CD4-positive, alpha-beta T cell (primary cell): ENCODE measurements around the gene ANO10. TPM values are rescaled to one million over a fixed set of nuclear protein-coding genes. Genes with fewer than 3 reads are reported as not detected.

Experiments used
- ATAC-seq: fragments of 200-7000 bp; cut with Tn5 transposase; one replicate; pipeline ENCODE4 v1.10.0; 2022; ENCODE audit warnings: mild to moderate bottlenecking; ENCODE audit not compliant: poor library complexity
- CTCF ChIA-PET: fragments of 350-600 bp; sonication (Branson Sonifier 250); formaldehyde crosslinking; loops from one replicate; lab custom pipeline; 2021; ENCODE audit warnings: antibody characterized with exemption, inconsistent platforms; lab: Charles Lee
- POLR2A ChIA-PET: fragments of 350-600 bp; sonication (Branson Sonifier 250); formaldehyde crosslinking; loops from one replicate; lab custom pipeline; 2021; ENCODE audit warnings: antibody characterized with exemption, inconsistent platforms; lab: Charles Lee
- DNase-seq, 14 experiments: peaks; one replicate each; pipeline ENCODE4 v3.0.0-alpha.2; 2013 to 2020; ENCODE audit warnings: mixed read lengths in 2 of 14
- H3K27ac ChIP-seq, 2 donors: one replicate each; pipeline versions ENCODE4 v1.5.1 to v1.7.0; 2013; ENCODE audit warnings: low read length in 2 of 2, low read depth in 1 of 2, mild to moderate bottlenecking in 1 of 2
- H3K27me3 ChIP-seq, 2 experiments: 1 replicate in 1 of 2; 2 replicates in 1 of 2; pipeline versions ENCODE4 v1.6.1 to v1.7.0; 2013; ENCODE audit warnings: low read length in 2 of 2, control low read depth in 1 of 2, mild to moderate bottlenecking in 1 of 2, moderate library complexity in 1 of 2; ENCODE audit not compliant: insufficient read depth in 2 of 2, control insufficient read depth in 1 of 2
- H3K36me3 ChIP-seq: one replicate; pipeline ENCODE4 v1.6.1; 2013; ENCODE audit warnings: low read length, control low read depth; ENCODE audit not compliant: insufficient read depth
- H3K4me1 ChIP-seq: one replicate; pipeline ENCODE4 v1.6.1; 2013; ENCODE audit warnings: low read length, control low read depth; ENCODE audit not compliant: insufficient read depth
- H3K4me3 ChIP-seq: one replicate; pipeline ENCODE4 v1.5.1; 2013; ENCODE audit warnings: mild to moderate bottlenecking, low read length, moderate library complexity
- H3K9me3 ChIP-seq, 2 experiments: 1 replicate in 1 of 2; 2 replicates in 1 of 2; pipeline versions ENCODE4 v1.6.1 to v1.7.0; 2013; ENCODE audit warnings: low read length in 2 of 2, mild to moderate bottlenecking in 2 of 2, control low read depth in 1 of 2, moderate library complexity in 1 of 2; ENCODE audit not compliant: control insufficient read depth in 1 of 2, insufficient read depth in 1 of 2
- H3K27ac Mint-ChIP-seq: one replicate; pipeline ENCODE4 v1.8.0; 2020; ENCODE audit warnings: mixed read lengths
- H3K27me3 Mint-ChIP-seq: one replicate; pipeline ENCODE4 v1.8.0; 2021; ENCODE audit warnings: mixed read lengths
- H3K36me3 Mint-ChIP-seq: one replicate; pipeline ENCODE4 v1.8.0; 2021; ENCODE audit warnings: low read depth, mixed read lengths
- H3K4me1 Mint-ChIP-seq: one replicate; pipeline ENCODE4 v1.8.0; 2021; ENCODE audit warnings: low read depth, mixed read lengths
- H3K4me3 Mint-ChIP-seq: one replicate; pipeline ENCODE4 v1.8.0; 2020; ENCODE audit warnings: mild to moderate bottlenecking, mixed read lengths
- H3K9me3 Mint-ChIP-seq: one replicate; pipeline ENCODE4 v1.8.0; 2020; ENCODE audit warnings: mixed read lengths
- intact Hi-C, 2 experiments: fragments of 100-400 bp; cut with DNase I in 1 of 2; cut with micrococcal nuclease in 1 of 2; formaldehyde crosslinking; loops; one replicate each; pipeline versions ENCODE4 v1.15.1 to v1.9.0; 2023 to 2025; cut with DNase I, micrococcal nuclease
- total RNA-seq, 174 experiments: library from RNA in 2 of 174; stranded (reverse) in 2 of 174; gene quantifications; one replicate each; pipeline ENCODE4 v1.2.3 and lab custom pipeline; 2021 to 2026
- TF ChIP-seq, protein P1 (sequence below): fragments of 200-600 bp; IDR thresholded peaks from one replicate; pipeline ENCODE4 v1.8.0; 2022; ENCODE audit warnings: antibody characterized with exemption, mild to moderate bottlenecking

The ANO10 gene
- total RNA-seq, 2 experiments from 2014 or later: 6.9 to 8.0 TPM

DNA sequence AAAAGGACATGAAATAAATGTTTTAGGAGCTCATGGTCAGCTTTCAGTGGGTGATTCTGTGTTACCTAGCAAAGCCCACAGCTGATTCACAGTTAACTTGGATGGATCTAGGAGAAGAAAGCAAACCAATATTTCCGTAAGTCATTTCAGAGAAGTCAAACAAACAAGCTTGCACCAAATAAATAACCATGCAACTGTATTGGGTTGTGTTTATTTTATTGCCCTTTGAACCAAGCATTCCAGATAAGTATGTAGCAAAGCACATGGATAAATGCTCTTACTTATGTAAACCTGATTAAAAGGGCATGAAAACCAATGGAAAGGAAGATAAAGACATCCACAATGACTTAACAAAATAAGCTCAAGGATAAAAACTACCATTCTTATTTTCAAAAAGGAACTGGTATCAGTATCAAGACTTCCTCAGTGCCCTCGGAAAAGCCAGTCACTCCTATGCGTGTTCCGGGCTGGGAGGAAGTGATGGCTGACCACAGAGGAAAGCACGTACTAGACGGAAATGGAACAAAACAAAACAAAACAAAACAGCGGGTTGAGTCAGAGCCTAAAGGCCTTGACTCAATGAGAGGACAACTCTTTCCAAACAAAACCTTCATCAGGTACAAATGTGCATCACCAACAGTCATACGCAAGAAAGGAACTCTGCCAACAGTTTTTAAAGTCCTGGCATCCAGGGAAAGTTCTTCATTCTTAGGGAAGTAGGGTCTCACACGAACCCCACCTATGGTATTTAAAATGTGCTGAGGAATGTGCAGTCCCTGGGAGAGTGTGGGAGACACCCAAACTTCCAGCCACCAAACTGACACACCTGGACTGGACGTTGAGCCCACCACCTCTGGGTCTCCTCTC lies 232.2 kb downstream of the ANO10 start:
- DNase-seq (peak; percentile 54 to 93 (median 68)), ATAC-seq (peak; percentile 94)
- peak overlapping the region; percentile 88 for H3K27ac Mint-ChIP-seq
- H3K27ac ChIP-seq: peak overlapping the region; percentile 53 to 83
- no peaks in the 10 kb centered on the region for H3K27me3 Mint-ChIP-seq
- ChIA-PET POLR2A (interaction anchor here (0.6 to 3.1 kb wide), 27 partner anchors 9 to 609 kb away, joined by 3 to 38 read pairs (median 4); partner anchors contain the start of gene SNRK), CTCF (interaction anchor here (0.6 to 2.1 kb wide), 12 partner anchors 10 to 227 kb away, joined by 3 to 7 read pairs (median 3); no protein-coding TSS in a partner anchor)
- no peaks in the 10 kb centered on the region for H3K36me3 Mint-ChIP-seq
- H3K4me1 Mint-ChIP-seq: peaks cover 83% of the 10 kb centered on the region
- H3K4me1 ChIP-seq: peaks cover 64% of the 10 kb centered on the region
- intact Hi-C loops: loop anchor here (2.0 to 10.0 kb wide), 5 partner anchors 42 to 375 kb away; no protein-coding TSS in a partner anchor
- no peaks in the 10 kb centered on the region for H3K36me3 ChIP-seq
- TF ChIP-seq, protein P1, sequence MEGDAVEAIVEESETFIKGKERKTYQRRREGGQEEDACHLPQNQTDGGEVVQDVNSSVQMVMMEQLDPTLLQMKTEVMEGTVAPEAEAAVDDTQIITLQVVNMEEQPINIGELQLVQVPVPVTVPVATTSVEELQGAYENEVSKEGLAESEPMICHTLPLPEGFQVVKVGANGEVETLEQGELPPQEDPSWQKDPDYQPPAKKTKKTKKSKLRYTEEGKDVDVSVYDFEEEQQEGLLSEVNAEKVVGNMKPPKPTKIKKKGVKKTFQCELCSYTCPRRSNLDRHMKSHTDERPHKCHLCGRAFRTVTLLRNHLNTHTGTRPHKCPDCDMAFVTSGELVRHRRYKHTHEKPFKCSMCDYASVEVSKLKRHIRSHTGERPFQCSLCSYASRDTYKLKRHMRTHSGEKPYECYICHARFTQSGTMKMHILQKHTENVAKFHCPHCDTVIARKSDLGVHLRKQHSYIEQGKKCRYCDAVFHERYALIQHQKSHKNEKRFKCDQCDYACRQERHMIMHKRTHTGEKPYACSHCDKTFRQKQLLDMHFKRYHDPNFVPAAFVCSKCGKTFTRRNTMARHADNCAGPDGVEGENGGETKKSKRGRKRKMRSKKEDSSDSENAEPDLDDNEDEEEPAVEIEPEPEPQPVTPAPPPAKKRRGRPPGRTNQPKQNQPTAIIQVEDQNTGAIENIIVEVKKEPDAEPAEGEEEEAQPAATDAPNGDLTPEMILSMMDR: no peak
- no peaks in the 10 kb centered on the region for H3K27me3 ChIP-seq
- H3K9me3 Mint-ChIP-seq: peaks cover 6% of the 10 kb centered on the region
- H3K9me3 ChIP-seq: no peaks in the 10 kb centered on the region
- peak overlapping the region; percentile 1 for H3K4me3 ChIP-seq
- H3K4me3 Mint-ChIP-seq: peak overlapping the region; percentile 49

DNA sequence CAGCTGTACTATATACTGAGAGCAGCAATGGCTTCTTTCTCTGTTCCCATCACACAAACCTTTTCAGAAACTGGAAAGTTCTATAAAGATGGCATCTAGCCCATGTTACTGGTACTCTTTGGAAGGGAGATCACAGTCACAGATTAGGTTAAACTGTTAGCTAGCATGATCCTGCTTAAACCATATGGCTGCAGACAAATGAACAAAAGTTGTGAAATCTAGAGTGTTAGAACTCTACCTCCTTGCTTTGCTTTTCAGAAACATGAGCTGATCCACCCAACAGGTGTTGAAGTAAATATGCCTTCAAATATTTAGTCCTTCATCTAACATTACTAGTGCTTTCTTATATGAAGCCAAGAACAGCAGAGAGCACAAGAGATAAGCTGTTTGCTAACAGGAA lies 232.9 kb downstream of the ANO10 start:
- Mint-ChIP-seq H3K36me3 (no peaks in the 10 kb centered on the region), H3K27ac (peak overlapping the region; percentile 88), H3K4me3 (peak overlapping the region; percentile 49), H3K4me1 (peaks cover 80% of the 10 kb centered on the region), H3K27me3 (no peaks in the 10 kb centered on the region), H3K9me3 (peaks cover 6% of the 10 kb centered on the region)
- CTCF ChIA-PET: interaction anchor here (0.6 to 2.1 kb wide), 12 partner anchors 9 to 226 kb away, joined by 3 to 7 read pairs (median 3); no protein-coding TSS in a partner anchor
- Histone ChIP-seq H3K36me3 (no peaks in the 10 kb centered on the region), H3K4me3 (no peak overlapping the region), H3K9me3 (no peaks in the 10 kb centered on the region), H3K27ac (peak overlapping the region; percentile 53 to 83), H3K27me3 (no peaks in the 10 kb centered on the region), H3K4me1 (peaks cover 60% of the 10 kb centered on the region)
- TF ChIP-seq, protein P1: no peak
- POLR2A ChIA-PET: interaction anchor here (0.7 to 3.1 kb wide), 23 partner anchors 9 to 609 kb away, joined by 3 to 38 read pairs (median 5); partner anchors contain the start of gene SNRK
- DNase-seq: peak in 2 of 14 experiments; percentile 15 to 18
- intact Hi-C loops: loop anchor here (2.0 to 10.0 kb wide), 4 partner anchors 42 to 374 kb away; no protein-coding TSS in a partner anchor
- ATAC-seq: no peak

DNA sequence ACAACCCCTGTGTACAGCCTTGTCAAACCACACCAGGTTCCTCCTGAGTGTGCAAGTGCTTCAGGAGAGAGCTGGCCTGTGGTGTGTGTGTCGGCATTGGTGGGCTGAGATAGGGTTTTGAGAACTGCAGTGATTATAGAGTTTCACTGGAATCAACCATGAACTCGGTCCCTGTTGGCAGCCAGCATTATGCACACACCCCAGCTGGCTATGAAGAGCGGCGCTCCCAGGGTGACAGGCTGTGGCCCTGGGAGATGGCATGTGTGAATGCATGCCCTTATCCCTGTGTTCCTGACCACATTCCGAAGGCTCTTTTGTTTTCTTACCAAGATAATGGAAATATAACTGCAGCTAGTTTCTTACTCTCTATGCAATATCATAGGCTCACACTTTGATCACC lies 233.6 kb downstream of the ANO10 start:
- no peaks in the 10 kb centered on the region for H3K27me3 Mint-ChIP-seq
- Histone ChIP-seq H3K27ac (no peak overlapping the region), H3K36me3 (no peaks in the 10 kb centered on the region), H3K4me1 (peaks cover 58% of the 10 kb centered on the region), H3K4me3 (no peak overlapping the region), H3K9me3 (no peaks in the 10 kb centered on the region), H3K27me3 (no peaks in the 10 kb centered on the region)
- TF ChIP-seq, protein P1: no peak
- POLR2A ChIA-PET: interaction anchor here (1.5 to 3.1 kb wide), 6 partner anchors 16 to 225 kb away, joined by 5 to 38 read pairs (median 10); no protein-coding TSS in a partner anchor
- H3K4me3 Mint-ChIP-seq: no peak overlapping the region
- peak overlapping the region; percentile 88 for H3K27ac Mint-ChIP-seq
- CTCF ChIA-PET: interaction anchor here (1.7 to 2.1 kb wide), 2 partner anchors 9 to 115 kb away, joined by 6 to 7 read pairs; no protein-coding TSS in a partner anchor
- no peak for ATAC-seq
- DNase-seq: no peak
- intact Hi-C loops: loop anchor here (2.0 to 10.0 kb wide), 4 partner anchors 41 to 373 kb away; no protein-coding TSS in a partner anchor
- peaks cover 6% of the 10 kb centered on the region for H3K9me3 Mint-ChIP-seq
- H3K36me3 Mint-ChIP-seq: no peaks in the 10 kb centered on the region
- peaks cover 73% of the 10 kb centered on the region for H3K4me1 Mint-ChIP-seq
